ENCODE results near the gene CNIH3.

Gene CNIH3

GRCh38 chr1:224745394-224745793 lies 129.3 kb downstream of the CNIH3 start:
- DNase-seq (no peak), ATAC-seq (no peak)

DNA sequence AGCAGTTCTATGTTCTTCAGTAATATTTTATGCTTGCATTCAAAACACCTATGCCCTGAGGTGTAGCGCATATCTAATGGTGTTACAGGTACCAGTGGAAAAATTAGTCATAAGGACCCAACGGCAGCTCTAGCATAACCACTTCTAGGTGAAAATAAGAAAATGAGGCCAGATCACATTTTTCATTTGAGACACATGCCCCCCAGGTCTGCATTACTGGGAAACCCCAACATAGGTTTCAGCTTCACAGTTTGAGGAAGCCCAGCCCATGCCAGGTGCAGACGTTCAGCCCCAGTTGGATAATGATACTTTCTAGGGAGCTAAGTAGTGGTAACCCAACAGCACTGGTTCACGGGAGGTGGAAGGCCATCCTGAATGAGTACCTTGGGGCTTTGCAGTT lies 129.8 kb downstream of the CNIH3 start:
- peak; percentile 30 for ATAC-seq

DNA sequence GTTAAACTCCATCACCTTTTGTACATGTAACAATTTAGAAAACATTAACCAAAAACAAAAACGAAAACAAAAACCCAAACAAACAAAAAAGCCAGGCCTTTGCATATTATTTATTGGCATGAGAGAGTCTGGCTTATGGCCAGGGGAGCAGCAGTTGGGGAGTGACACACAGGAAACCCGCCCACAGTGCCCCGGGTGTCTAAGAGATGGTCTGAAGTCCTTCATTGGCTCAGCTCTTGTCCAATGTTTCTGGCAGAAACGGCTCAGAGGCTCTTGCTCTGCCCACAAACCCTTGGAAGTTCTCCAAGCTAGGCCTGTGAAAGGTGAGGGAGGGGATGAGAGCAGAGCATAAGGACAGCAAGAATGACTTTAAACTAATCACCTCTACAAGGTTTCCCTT lies 131.5 kb downstream of the CNIH3 start:
- DNase-seq (peak; percentile 33), ATAC-seq (peak; percentile 51)

More for the DNA sequence above, 129.8 kb downstream of the CNIH3 start:
- no peak for DNase-seq

- no peak for DNase-seq
- ATAC-seq, result no peak
Observed at GRCh38 chr1:224749916-224750315, 133.8 kb downstream of the CNIH3 start.

GRCh38 chr1:224751624-224752311 lies 135.7 kb downstream of the CNIH3 start:
- DNase-seq (no peak), ATAC-seq (no peak)

GRCh38 chr1:224753491-224753890 lies 137.4 kb downstream of the CNIH3 start:
- no peak for ATAC-seq
- no peak for DNase-seq

DNA sequence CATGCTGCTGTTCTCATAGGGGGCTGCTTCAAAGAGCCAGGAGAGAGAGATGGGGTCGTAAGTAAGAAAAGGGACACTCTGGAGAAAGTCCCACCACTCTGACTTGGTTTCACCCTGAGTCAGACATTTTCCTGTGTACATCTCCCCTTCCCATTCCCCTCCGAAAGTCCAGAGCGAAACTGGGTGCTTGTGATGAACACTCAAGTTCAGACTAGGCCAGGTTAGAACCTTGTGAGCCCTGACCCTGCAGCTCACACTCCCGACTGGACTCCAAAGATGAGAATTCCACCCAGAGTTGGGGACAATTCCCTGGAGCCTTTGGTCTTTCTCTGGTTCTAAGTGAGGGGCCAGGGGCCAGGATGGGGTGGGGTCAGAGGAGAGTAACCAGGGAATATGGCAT lies 139.5 kb downstream of the CNIH3 start:
- ATAC-seq, result no peak
- no peak for DNase-seq

GRCh38 chr1:224757508-224757907 lies 141.4 kb downstream of the CNIH3 start:
- DNase-seq (no peak), ATAC-seq (no peak)

DNA sequence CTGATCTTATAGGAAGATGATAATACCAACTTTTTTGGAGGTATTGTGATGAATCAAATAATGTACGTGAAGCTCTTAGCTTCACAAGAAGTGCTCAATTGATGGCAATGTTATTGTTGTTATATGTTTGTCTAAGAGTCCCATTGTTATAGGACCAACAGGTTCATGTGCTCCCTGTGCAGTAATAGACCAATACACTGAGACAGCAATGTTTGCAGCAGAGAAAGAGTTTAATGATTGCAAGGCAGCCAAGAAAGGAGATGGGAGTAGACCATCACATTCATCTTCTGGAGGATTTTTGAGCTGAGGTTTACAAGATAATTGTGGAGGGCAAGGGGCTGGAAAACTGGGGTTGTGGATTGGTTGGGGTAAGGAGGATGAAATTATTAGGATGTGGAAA lies 143.0 kb downstream of the CNIH3 start:
- DNase-seq (no peak), ATAC-seq (no peak)

DNA sequence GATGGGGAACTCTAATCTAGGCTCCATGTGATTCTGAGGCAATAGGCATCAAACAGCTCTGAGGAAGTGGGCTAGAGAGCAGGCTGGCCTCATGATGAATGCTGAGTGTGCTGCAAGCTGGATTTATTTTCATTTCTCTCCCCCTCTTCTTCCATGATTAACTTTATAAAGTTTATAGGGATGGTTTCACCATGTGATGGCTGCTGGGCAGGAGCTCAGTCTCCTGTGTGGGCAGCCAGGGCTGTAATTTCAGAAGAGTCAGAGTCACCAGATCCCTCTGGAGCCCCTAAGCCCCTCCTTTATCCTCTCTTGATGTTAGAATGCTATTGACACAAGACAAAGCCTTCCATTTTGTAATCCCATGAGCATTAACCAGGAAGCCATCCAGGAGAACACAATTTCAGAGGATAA lies 143.6 kb downstream of the CNIH3 start:
- no peak for DNase-seq
- ATAC-seq, result no peak

DNA sequence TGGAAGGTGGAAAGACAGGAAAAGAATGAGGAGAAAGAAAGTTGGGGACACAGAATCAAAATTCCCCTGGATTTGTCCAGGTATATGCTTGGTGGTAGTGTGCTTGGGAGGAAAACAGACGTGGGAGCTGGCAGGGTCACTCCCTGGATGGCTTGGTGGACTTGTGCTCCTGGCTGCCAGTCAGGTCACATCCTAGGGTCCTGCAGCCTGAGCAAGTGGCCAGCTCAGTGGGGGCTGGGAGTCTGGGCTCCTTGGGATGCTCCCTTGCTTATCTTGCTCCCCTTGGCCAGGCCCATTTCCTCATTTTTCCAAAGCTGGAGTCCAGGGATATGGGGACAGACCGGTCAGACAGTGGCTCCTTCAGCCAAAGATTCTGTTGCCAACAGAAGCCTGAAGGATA lies 144.0 kb downstream of the CNIH3 start:
- ATAC-seq (no peak), DNase-seq (no peak)

DNA sequence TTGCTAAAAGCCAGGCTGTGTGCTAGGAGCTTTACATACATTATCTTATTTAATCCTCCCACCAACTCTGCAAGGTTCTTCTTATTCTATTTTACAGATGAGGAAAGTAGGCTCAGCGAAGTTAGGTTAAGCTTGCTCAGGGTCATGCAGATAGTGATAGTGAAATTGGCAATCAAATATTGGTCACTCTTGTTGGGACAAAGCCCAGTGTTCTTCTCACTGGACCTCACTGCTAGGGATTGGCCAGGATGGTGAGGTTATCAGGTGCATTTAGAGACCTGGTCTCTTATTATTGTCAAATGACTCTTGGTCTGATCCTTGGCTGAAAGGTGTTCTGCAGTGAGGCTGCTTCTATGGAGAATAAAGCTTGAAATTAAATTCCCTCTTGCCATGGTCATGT lies 145.1 kb downstream of the CNIH3 start:
- ATAC-seq, result no peak
- DNase-seq, result no peak

DNA sequence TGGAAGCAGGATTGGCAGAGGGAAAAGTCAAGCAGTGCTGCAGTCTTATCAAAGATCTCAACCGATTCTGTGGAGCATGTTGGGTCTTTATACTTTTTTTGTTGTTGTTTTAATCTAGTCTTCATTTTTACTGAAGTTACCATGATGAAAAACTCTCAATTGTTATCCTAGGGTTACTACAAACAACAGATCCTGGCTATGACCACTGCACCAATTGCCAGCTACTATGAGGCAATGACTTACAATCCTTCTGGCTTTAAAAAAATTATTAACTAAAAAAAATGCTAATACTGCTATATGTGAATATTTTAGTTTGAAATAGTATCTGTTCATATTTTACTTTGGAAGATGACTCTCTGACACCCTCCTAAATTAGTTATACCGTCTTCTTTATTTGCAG lies 145.9 kb downstream of the CNIH3 start:
- DNase-seq (no peak), ATAC-seq (no peak)

GRCh38 chr1:224762701-224763100 lies 146.6 kb downstream of the CNIH3 start:
- ATAC-seq (no peak), DNase-seq (no peak)

- ATAC-seq (no peak), DNase-seq (no peak)
Observed at GRCh38 chr1:224763126-224763775, 147.1 kb downstream of the CNIH3 start.

DNA sequence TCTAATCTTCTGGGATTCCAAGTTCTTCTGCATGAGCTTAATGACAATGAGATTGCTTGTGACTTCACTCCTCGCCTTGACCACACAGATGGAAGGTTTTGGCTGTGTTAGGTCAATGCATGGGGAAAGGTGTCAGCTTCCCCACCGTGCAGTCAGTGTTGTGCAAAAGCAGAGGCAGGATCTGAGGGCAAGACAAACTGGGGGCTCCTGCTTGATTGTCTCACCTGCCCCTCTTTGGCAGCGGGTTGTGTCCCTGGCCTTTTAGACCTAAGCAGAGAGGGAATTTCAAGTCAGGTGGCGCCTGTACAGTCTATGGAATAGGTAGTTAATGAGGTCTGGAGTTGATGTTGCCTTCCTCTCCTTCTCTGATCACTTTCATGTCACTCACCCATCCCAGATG lies 150.1 kb downstream of the CNIH3 start:
- no peak for ATAC-seq
- no peak for DNase-seq

- no peak for DNase-seq
- ATAC-seq, result no peak
Observed at GRCh38 chr1:224767031-224767430, 150.9 kb downstream of the CNIH3 start.

GRCh38 chr1:224767676-224768075 lies 151.6 kb downstream of the CNIH3 start:
- DNase-seq (no peak), ATAC-seq (no peak)

DNA sequence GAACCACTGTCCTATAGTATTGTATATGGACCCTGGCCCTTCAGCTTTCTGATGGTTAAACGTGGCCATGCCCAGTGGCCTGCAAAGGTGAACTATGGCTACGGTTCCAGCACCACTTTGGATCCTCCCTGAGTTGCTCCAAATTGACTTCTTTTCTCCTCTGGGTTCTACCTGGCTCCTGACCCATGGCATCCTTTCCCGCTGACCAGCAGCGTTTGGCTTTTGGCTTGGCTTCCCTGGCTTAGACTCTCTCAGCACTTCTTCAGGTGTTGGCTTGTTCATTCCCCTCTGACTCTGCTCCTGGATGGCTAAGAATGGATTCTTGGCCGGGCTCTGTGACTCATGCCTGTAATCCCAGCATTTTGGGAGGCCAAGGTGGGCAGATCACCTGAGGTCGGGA lies 152.9 kb downstream of the CNIH3 start:
- ATAC-seq (no peak), DNase-seq (no peak)

GRCh38 chr1:224769452-224770335 lies 153.6 kb downstream of the CNIH3 start:
- DNase-seq, result no peak

DNA sequence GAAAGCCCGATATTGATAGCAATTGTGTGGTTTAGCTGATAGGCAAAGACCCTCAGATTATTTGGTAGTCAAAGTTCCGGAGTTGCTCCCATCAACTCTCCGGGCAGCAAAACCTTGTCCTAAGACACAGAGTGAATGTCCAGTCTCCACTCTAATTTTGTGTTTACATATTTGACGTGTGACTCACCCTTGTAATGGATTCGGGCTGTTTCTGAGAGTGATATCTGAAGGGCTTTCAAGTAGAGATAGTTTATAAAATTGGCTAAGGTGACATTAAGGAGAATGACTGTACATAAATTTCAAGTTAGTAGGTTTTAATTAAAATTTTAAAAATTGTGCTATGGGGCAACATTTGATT lies 154.2 kb downstream of the CNIH3 start:
- ATAC-seq, result no peak
- no peak for DNase-seq

More at GRCh38 chr1:224769452-224770335, 153.6 kb downstream of the CNIH3 start:
- no peak for ATAC-seq

DNA sequence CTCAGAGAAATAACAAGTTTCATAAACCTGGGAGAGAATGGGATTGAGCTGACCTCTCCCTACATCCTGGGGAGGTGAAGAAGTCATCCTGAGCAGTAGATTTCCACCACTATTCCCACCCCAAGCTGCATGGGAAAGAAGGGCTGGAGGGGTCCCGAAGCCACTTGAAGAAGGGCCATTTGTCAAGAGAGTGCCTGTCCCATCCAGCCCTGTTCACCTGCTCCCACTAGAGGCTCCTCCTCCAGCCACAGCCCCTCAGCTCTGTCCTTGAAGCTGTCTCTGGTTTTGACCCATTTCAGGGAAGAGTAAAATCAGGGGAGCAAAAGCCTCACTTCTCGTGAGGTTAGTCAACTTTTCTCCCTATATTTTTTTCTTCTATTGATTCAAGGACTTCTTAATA lies 157.5 kb downstream of the CNIH3 start:
- no peak for DNase-seq
- ATAC-seq, result no peak

- no peak for DNase-seq
- ATAC-seq, result no peak
Observed at GRCh38 chr1:224774378-224774777, 158.3 kb downstream of the CNIH3 start.
